Hepatocyte (in vitro differentiated cells): Measurements from ENCODE around the gene ARPC1B.

Source experiments
- CTCF ChIP-seq: fragments of 200-600 bp; sonication (generic); IDR thresholded peaks from 2 replicates; pipeline ENCODE4 v1.5.1; 2016; ENCODE audit warnings: antibody characterized with exemption, mild to moderate bottlenecking; ENCODE audit not compliant: poor library complexity
- EZH2 ChIP-seq: fragments of 200-600 bp; sonication (generic); IDR thresholded peaks from 2 replicates; pipeline ENCODE4 v1.6.1; 2016; ENCODE audit warnings: antibody characterized with exemption, mild to moderate bottlenecking, borderline replicate concordance

- TF ChIP-seq EZH2 (no peak), CTCF (no peak)
These were observed 33.4 kb downstream of the ARPC1B start for GRCh38 chr7:99407872-99408378.
